ENCODE measurements around the gene HPN.

Gene HPN

DNA sequence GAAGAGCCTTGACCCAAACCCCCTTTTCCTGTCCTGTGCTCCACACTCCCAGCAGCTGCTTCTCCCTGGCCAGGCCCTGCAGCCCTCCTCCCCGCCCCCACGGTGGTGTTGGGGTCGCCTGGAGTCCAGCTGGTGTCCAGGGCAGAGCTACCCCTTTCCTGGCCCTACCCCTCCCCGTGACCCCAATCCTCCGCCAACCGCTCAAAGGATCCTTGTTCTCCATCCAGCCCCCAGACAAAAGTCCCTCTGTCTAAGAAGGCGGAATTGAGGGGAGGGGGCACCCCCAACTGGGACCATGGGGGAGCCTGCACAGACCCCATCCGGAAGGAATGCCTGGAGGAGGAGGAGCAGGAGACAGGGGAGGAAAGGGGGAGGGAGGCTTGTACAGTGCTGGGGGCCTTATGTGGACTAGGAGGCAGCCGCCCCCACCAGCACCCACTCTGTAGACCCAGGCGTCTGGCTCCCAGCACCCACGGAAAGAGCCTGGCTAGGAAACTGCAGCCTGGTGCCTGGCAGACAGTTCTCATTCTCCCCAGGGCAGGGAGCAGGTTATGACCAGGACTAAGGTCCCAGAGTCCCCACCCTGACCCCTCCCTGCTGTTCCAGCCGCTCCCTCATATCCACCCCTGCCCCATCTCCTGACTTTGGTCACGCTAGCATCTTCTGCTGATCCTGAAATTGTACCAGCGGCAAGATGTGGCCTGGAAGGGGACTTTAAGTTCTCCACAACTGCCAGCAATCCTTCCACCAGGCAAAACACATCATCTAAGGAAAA lies 73.8 kb downstream of the HPN start, which contains the start of gene FXYD3:
FXYD3 (plus strand) TSS at position 647 of the 775 bp plus-strand sequence. CDS start 3,554 bp downstream, outside the sequence.
- TF ChIP-seq, protein P1, sequence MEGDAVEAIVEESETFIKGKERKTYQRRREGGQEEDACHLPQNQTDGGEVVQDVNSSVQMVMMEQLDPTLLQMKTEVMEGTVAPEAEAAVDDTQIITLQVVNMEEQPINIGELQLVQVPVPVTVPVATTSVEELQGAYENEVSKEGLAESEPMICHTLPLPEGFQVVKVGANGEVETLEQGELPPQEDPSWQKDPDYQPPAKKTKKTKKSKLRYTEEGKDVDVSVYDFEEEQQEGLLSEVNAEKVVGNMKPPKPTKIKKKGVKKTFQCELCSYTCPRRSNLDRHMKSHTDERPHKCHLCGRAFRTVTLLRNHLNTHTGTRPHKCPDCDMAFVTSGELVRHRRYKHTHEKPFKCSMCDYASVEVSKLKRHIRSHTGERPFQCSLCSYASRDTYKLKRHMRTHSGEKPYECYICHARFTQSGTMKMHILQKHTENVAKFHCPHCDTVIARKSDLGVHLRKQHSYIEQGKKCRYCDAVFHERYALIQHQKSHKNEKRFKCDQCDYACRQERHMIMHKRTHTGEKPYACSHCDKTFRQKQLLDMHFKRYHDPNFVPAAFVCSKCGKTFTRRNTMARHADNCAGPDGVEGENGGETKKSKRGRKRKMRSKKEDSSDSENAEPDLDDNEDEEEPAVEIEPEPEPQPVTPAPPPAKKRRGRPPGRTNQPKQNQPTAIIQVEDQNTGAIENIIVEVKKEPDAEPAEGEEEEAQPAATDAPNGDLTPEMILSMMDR (IDR thresholded peaks at IDR 0.05) = no peak

Measured in LNCAP (cell line).